Right hindlimb (tissue), 1 donor: ENCODE data around the gene B3GALNT1.
"Not testable (repeated sequence)": the region's sequence is repeated elsewhere in the genome, so short reads cannot be mapped to it uniquely, and the experiment has no call there.

Experiments used
- DNase-seq: peaks from one replicate; pipeline ENCODE4 v3.0.0-alpha.2; 2018

The B3GALNT1 gene

DNA sequence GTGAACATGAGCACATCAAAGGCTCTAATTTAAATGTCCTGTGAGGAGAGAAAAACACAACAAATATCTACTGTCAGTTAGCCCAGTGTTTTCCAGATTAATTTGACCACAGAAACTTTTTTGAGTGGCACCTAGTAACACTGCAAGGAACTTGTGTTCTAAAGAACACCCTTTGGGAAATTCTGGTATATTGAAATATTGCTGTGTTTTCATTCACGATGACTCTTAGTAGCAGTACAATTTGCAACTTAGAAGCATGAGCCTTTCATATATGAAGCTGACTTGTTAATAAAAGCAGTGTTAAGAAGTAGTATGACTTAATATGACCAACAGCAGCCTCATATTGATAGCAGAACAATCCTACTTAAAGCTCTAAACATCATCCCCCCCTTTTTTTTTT, 32.0 kb downstream of the B3GALNT1 start:
- no peak for DNase-seq

DNA sequence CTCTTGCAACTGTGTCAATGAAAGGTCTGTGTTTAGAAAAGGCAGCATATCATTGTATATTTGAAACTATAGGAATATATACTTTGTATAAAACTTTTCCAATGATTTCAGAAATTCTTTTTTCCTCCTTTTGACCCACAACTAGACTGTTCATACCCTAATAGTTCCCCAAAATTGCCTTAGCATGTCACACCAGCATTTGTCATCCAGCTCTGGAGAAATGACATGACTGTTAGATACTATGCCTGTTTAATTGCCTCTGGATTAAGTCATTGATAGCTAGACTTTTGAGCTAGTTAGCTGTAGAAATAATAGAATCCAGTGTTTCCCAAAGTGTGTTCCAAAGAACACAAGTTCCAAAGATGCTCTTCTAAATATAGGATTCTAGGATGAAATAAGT, 32.4 kb downstream of the B3GALNT1 start:
- DNase-seq = no peak

DNA sequence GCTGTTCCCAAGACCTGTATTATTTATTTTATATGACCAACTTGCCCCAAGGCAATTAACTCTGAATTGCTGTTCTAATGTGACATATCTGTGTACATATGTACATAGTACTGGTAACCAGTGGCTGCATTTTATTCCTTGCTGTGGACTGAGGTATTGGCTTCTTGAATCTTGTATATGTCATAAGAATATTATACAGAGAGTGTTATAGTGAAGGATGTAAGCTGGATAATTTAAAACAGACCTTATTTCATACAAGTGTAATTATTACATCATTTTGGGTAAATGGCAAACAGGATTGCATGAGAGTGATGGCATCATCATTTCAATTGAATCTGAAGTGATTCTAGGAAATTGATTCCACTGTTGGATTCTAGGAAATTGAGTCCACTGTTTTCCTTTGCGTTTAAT, 32.9 kb downstream of the B3GALNT1 start:
- DNase-seq = no peak

- no peak for DNase-seq
Observed at GRCh38 chr3:161070980-161071663, 34.0 kb downstream of the B3GALNT1 start.

GRCh38 chr3:161070252-161070930, 34.8 kb downstream of the B3GALNT1 start:
- DNase-seq = no peak

DNA sequence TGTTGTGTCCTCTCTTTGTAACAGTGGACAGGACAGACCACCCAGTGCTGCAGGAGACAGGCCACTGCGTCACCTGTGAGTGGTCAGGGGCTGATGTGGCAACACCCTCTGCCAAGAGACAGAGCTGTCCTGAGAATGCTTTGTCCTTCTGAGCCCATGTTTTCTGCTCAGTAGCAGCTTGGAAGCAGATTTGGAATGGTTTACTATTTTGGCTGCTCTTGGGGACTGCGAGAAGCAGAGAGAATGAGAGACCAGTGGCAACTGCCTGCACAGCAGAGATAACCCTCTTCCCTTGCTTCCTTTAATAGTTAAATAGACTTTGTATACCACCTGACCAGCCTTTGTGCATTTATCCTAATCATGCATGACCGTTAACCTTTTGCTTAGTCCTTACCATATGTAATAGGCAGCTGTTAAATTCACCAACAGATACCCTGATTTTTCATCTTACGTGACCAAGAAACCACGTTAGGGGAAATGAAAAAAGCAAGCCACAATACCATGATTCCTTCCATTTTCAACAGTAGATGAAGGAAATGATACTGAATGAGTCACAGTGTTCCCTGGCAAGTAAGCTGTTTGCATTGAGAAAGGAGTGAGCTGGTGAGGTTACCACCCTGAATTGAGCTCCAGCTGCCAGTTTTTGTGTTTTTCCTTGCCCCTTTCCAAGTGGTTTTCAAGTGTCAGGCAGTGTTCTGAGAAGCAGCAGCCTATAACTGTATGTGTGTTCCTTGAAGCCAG, 35.5 kb downstream of the B3GALNT1 start:
- peak; percentile 28 for DNase-seq

DNA sequence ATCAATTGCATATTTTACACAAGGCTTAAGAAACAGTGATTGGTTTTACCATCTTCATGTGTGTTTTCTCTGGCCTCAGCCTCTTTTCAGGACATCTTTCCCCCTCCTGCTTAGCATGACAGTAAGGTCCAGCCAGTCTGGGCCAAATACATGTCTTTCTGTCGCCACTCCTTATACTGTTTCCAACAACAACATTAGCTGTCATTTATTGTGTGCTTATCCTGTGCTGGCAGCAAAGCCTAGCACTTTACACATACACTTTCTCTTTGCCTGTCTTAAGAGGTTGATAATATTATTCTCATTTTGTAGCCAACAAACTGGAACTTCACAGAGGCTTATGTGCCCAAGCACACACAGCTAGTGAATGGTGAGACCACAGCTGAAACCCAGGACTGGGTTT, 37.8 kb downstream of the B3GALNT1 start:
- DNase-seq = no peak

DNA sequence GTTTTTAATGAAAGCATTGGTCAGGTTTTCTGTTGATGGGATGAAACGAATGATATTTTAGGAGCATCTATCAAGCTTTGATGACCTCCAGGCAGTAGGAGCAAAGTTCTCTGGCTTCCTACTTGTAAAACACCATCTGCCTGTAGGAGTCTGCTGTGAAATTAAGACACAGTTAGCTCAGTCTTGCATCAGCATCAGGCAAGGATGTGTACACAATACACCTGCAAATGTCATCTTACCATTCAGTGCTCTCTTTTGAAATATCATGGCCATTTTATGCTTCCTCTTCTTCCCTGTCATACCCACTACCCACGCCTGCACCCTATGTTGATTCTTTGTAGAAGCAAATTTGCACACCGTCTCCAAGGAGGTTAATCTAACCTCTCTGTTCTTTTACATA, 38.2 kb downstream of the B3GALNT1 start:
- DNase-seq = no peak

DNA sequence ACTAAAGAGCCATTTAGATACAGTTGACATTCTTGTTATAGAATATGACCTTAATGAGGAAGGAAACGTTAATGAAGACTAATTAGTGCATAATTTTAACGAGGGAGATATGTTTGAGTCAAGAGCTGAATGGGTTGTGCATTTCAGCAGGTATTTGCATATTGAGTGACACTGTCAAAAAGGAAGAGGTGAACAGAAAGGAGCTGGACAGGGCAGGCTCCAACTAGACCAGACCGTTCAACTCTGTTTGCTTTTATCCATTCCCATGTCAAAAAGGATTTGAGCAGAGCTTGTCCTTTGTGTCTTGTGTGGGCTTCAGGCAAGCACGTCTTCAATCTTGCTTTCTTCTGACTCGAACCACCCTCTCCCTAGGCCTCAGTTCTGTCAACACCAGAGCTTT, 40.7 kb downstream of the B3GALNT1 start:
- no peak for DNase-seq

DNA sequence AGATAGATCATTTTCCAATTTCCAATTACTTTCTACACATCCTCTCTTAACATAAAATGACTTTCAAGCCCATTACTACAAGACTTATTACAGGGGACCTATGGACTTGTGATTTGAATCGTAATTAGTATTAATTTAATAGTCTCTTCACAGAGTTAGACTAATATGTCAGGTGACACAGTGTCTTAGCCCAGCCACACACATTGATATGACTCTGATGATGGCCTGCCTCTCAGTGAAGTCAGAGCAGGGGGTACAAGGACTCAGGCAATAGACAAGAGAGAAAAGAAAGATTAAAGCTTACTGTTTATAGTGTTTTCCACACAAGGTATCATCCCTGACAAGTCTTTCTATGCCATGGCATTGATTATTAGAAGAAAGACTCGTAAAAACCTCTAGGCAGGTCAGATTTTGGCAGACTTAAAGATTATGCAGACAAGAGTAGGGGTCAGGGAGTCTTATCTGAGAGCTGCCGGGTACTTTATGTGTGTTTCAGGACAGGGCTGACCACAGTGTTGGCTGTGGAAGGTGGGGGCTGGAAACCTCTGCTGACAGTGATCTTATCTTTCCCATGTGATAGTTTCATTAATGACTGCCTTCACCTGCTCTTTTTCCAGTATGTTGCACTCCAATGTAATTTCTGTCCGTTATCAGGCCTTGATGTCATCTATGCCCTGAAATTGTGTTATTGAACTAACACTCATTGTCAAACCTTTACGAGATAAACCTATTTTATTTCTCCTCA, 50.1 kb downstream of the B3GALNT1 start:
- DNase-seq = no peak

DNA sequence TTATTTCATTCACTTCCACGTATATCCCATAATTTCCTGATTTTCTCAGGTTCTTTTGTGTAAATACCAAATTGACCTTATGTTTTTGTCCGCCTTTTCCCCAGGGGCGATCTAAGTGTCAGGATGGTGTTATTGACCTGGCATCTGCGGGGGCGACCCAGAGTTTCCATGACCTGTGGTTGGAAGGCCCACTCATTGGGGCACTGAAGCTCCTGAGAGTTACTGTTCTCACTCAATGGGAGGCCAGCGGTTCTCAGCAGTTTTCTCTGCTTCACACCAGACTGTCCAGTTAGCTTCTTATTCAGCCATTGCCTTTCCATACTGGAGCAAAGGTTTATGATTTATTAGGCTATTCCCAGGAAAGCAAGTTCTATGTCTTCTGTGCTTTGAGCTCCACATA, 53.3 kb downstream of the B3GALNT1 start:
- no peak for DNase-seq

DNA sequence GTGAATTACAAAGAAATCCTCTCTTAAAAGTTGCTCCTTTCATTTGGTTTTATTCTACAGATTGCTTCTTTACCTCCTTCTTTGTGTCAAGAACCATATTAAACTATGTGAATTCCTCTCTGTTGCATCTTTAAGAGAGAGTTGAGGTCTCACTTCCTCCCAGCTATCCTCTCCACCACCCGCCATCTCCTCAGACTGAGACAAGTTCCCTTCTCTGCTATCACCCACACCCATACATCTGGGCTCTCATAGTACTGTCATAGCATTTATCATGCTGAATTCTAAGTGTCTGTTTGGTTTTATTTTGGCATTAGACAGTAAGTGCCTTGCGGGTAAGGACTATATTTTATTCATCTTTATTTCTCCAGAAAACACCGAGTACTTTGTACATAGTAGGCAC, 54.2 kb downstream of the B3GALNT1 start:
- DNase-seq = no peak

- no peak for DNase-seq
Observed at GRCh38 chr3:161049683-161050248, 55.4 kb downstream of the B3GALNT1 start.

GRCh38 chr3:161043336-161044035, 61.7 kb downstream of the B3GALNT1 start:
- no peak for DNase-seq

- DNase-seq = no peak
Observed at GRCh38 chr3:161042023-161042501, 63.1 kb downstream of the B3GALNT1 start.

- DNase-seq = no peak
Observed at GRCh38 chr3:161038725-161039124, 66.4 kb downstream of the B3GALNT1 start.

DNA sequence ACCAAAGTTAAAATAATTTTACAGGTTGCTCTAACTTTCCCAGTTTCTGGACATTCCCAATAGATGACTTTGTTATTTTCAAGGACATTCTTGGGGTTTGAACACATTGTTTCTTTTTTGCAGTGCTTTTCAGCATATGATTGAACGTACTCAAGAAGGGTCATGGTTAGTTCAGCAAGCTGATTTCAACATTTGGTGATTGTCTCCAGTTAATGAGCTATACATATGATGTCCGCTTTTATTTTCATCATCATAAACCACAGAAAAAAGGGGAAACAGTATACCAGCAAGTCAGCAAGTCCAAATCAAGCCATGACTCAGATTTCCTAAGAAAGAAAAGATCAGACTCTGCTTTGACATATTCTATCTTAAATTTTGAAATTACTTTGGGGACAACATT, 69.4 kb downstream of the B3GALNT1 start:
- DNase-seq = no peak

DNA sequence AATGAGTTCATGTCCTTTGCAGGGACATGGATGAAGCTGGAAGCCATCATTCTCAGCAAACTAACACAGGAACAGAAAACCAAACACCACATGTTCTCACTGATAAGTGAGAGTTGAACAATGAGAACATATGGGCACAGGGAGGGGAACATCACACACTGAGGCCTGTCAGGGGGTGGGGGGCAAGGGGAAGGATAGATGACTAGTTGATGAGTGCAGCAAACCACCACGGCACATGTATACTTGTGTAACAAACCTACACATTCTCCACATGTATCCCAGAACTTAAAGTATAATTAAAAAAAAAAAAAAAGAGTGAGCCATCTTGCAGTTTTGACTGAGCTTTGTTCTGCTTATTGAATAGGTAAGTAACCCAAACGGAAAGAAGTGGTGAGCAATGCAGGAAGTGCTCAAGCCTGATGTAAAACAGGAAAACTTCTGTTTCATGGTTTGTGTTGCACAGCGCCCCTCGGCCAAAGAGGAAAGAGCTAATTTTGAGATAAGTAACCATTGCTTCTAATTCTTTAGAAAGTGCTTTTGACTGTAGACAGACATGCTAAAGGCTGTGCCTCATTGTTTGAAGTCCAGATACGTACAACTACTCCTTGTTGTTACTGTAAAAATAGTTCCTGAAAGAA, 70.1 kb downstream of the B3GALNT1 start:
- not testable (repeated sequence) for DNase-seq
